RWPE1 (cell line): ENCODE data around the gene RBMS3.

Source experiments
- CTCF ChIA-PET: fragments of 350-600 bp; sonication (Branson Sonifier 250); formaldehyde crosslinking; extraction: SDS; loops from one replicate; lab custom pipeline; 2021; lab: Yijun Ruan, JAX
- POLR2A ChIA-PET: fragments of 400-600 bp; formaldehyde crosslinking; extraction: SDS; loops from one replicate; lab custom pipeline; 2020; ENCODE audit warnings: antibody characterized with exemption; ENCODE audit not compliant: low non-redundant PET; lab: Yijun Ruan, JAX
- DNase-seq: peaks from one replicate; pipeline ENCODE4 v3.0.0; 2012; ENCODE audit warnings: low spot score
- H3K27ac ChIP-seq: fragments of 450-650 bp; 2 replicates; pipeline ENCODE4 v1.5.1; 2017
- CTCF ChIP-seq: fragments of 450-650 bp; conservative IDR thresholded peaks from 2 replicates; pipeline ENCODE4 v1.5.1; 2017; ENCODE audit warnings: low read depth, mild to moderate bottlenecking

The RBMS3 gene

GRCh38 chr3:29677421-29677820 is 396.6 kb downstream of the RBMS3 start:
- TF ChIP-seq CTCF = no peak
- DNase-seq = no peak
- H3K27ac ChIP-seq = no peak overlapping the region
- ChIA-PET POLR2A (no interaction called here), CTCF (no interaction called here)

- no peak for TF ChIP-seq CTCF
- H3K27ac ChIP-seq = no peak overlapping the region
- ChIA-PET CTCF (no interaction called here), POLR2A (no interaction called here)
- DNase-seq = no peak
These were observed 399.1 kb downstream of the RBMS3 start for GRCh38 chr3:29679944-29680343.

GRCh38 chr3:29683018-29683993 is 402.4 kb downstream of the RBMS3 start:
- DNase-seq = peak; percentile 3
- no peak for TF ChIP-seq CTCF
- CTCF ChIA-PET = no interaction called here
- H3K27ac ChIP-seq = no peak overlapping the region
- POLR2A ChIA-PET = no interaction called here

GRCh38 chr3:29686889-29687592 is 406.2 kb downstream of the RBMS3 start:
- ChIA-PET CTCF (no interaction called here), POLR2A (no interaction called here)
- DNase-seq = no peak
- no peak overlapping the region for H3K27ac ChIP-seq
- TF ChIP-seq CTCF = no peak

GRCh38 chr3:29690686-29691353 is 409.9 kb downstream of the RBMS3 start:
- DNase-seq = no peak
- POLR2A ChIA-PET = no interaction called here
- no peak for TF ChIP-seq CTCF
- no peak overlapping the region for H3K27ac ChIP-seq
- CTCF ChIA-PET = no interaction called here

- POLR2A ChIA-PET = no interaction called here
- no peak overlapping the region for H3K27ac ChIP-seq
- peak; percentile 68 for DNase-seq
- CTCF ChIA-PET = no interaction called here
- TF ChIP-seq CTCF = no peak
These were observed 413.0 kb downstream of the RBMS3 start for GRCh38 chr3:29693863-29694262.
